ENCODE measurements around the gene SIK3.

The SIK3 gene

GRCh38 chr11:116797816-116798215 lies 300.4 kb downstream of the SIK3 start:
- Histone ChIP-seq H3K9ac (ENCODE audit: insufficient read length) (no peak overlapping the region), H3K27ac (no peak overlapping the region), H3K36me3 (ENCODE audit: insufficient read depth, low read length) (no peaks in the 10 kb centered on the region), H3K4me3 (no peak overlapping the region), H3K9me3 (ENCODE audit: low read depth, low read length) (no peaks in the 10 kb centered on the region)
- no peak for DNase-seq (ENCODE audit: low read depth, low spot score)
- no peak for TF ChIP-seq FOXP2 (optimal IDR thresholded peaks at IDR 0.05; ENCODE audit: control extremely low read depth, extremely low read length, insufficient read depth)
- TF ChIP-seq EZH2 (IDR thresholded peaks at IDR 0.05), result no peak
- no peak for TF ChIP-seq POLR2AphosphoS5 (IDR thresholded peaks at IDR 0.05; ENCODE audit: borderline replicate concordance, low read depth, low read length)

GRCh38 chr11:116796548-116796947 lies 301.7 kb downstream of the SIK3 start:
- no peak for DNase-seq (ENCODE audit: low read depth, low spot score)
- no peak overlapping the region for H3K9ac ChIP-seq (ENCODE audit: insufficient read length)
- TF ChIP-seq EZH2 (IDR thresholded peaks at IDR 0.05), result no peak
- TF ChIP-seq POLR2AphosphoS5 (IDR thresholded peaks at IDR 0.05; ENCODE audit: borderline replicate concordance, low read depth, low read length), result no peak
- TF ChIP-seq FOXP2 (optimal IDR thresholded peaks at IDR 0.05; ENCODE audit: control extremely low read depth, extremely low read length, insufficient read depth), result no peak
- H3K36me3 ChIP-seq (ENCODE audit: insufficient read depth, low read length), result no peaks in the 10 kb centered on the region
- no peak overlapping the region for H3K27ac ChIP-seq
- H3K9me3 ChIP-seq (ENCODE audit: low read depth, low read length), result no peaks in the 10 kb centered on the region
- H3K4me3 ChIP-seq, result no peak overlapping the region

- Histone ChIP-seq H3K9me3 (ENCODE audit: low read depth, low read length) (no peaks in the 10 kb centered on the region), H3K9ac (ENCODE audit: insufficient read length) (no peak overlapping the region), H3K36me3 (ENCODE audit: insufficient read depth, low read length) (no peaks in the 10 kb centered on the region), H3K4me3 (no peak overlapping the region), H3K27ac (no peak overlapping the region)
- TF ChIP-seq FOXP2 (optimal IDR thresholded peaks at IDR 0.05; ENCODE audit: control extremely low read depth, extremely low read length, insufficient read depth) (no peak), EZH2 (IDR thresholded peaks at IDR 0.05) (no peak), POLR2AphosphoS5 (IDR thresholded peaks at IDR 0.05; ENCODE audit: borderline replicate concordance, low read depth, low read length) (no peak)
- DNase-seq (ENCODE audit: low read depth, low spot score), result no peak
Observed at GRCh38 chr11:116794851-116795250, 303.4 kb downstream of the SIK3 start.

- Histone ChIP-seq H3K36me3 (ENCODE audit: insufficient read depth, low read length) (no peaks in the 10 kb centered on the region), H3K27ac (no peak overlapping the region), H3K4me3 (no peak overlapping the region), H3K9ac (ENCODE audit: insufficient read length) (no peak overlapping the region), H3K9me3 (ENCODE audit: low read depth, low read length) (no peaks in the 10 kb centered on the region)
- no peak for DNase-seq (ENCODE audit: low read depth, low spot score)
- no peak for TF ChIP-seq FOXP2 (optimal IDR thresholded peaks at IDR 0.05; ENCODE audit: control extremely low read depth, extremely low read length, insufficient read depth)
- TF ChIP-seq EZH2 (IDR thresholded peaks at IDR 0.05), result no peak
- no peak for TF ChIP-seq POLR2AphosphoS5 (IDR thresholded peaks at IDR 0.05; ENCODE audit: borderline replicate concordance, low read depth, low read length)
Observed at GRCh38 chr11:116793772-116794097, 304.5 kb downstream of the SIK3 start.

Data from SK-N-MC (cell line).